ENCODE results near the gene OSBP. TPM values are rescaled to one million over a fixed set of nuclear protein-coding genes. Genes with fewer than 3 reads are reported as not detected.
"Not testable (repeated sequence)": the region's sequence is repeated elsewhere in the genome, so short reads cannot be mapped to it uniquely, and the experiment has no call there.

Gene OSBP
- total and polyA plus RNA-seq, 2 experiments from 2014 or later = 11.0 to 39.3 TPM

DNA sequence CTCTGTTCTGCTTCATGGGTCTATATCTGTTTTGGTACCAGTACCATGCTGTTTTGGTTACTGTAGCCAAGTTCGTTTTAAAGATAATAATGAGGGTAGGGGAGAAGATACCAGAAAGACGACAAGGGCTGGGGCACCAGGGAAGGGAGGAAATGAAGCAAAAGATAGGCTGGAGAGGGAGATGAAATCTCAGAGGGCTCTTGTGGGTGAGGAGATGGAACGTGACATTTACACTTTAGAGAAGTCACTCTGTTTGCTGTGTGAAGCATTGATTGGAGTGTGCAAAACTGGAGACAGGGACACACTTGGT is 70.8 kb downstream of the OSBP start (continued):
- TF ChIP-seq, protein P1, sequence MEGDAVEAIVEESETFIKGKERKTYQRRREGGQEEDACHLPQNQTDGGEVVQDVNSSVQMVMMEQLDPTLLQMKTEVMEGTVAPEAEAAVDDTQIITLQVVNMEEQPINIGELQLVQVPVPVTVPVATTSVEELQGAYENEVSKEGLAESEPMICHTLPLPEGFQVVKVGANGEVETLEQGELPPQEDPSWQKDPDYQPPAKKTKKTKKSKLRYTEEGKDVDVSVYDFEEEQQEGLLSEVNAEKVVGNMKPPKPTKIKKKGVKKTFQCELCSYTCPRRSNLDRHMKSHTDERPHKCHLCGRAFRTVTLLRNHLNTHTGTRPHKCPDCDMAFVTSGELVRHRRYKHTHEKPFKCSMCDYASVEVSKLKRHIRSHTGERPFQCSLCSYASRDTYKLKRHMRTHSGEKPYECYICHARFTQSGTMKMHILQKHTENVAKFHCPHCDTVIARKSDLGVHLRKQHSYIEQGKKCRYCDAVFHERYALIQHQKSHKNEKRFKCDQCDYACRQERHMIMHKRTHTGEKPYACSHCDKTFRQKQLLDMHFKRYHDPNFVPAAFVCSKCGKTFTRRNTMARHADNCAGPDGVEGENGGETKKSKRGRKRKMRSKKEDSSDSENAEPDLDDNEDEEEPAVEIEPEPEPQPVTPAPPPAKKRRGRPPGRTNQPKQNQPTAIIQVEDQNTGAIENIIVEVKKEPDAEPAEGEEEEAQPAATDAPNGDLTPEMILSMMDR (conservative IDR thresholded peaks at IDR 0.05; ENCODE audit: low read depth in 2 of 2) = no peak
- TF ChIP-seq STAT1 (IDR thresholded peaks at IDR 0.05; ENCODE audit: unreplicated experiment) (no peak), ZNF331 (CRISPR knock-in tag; IDR thresholded peaks at IDR 0.05; ENCODE audit: low read depth) (no peak), CREB1 (CRISPR knock-in tag; IDR thresholded peaks at IDR 0.05; ENCODE audit: low read depth) (no peak), ZNF114 (CRISPR knock-in tag; IDR thresholded peaks at IDR 0.05) (no peak), EZH2phosphoT487 (IDR thresholded peaks at IDR 0.05; ENCODE audit: unreplicated experiment) (no peak)
- TF ChIP-seq, protein P2, sequence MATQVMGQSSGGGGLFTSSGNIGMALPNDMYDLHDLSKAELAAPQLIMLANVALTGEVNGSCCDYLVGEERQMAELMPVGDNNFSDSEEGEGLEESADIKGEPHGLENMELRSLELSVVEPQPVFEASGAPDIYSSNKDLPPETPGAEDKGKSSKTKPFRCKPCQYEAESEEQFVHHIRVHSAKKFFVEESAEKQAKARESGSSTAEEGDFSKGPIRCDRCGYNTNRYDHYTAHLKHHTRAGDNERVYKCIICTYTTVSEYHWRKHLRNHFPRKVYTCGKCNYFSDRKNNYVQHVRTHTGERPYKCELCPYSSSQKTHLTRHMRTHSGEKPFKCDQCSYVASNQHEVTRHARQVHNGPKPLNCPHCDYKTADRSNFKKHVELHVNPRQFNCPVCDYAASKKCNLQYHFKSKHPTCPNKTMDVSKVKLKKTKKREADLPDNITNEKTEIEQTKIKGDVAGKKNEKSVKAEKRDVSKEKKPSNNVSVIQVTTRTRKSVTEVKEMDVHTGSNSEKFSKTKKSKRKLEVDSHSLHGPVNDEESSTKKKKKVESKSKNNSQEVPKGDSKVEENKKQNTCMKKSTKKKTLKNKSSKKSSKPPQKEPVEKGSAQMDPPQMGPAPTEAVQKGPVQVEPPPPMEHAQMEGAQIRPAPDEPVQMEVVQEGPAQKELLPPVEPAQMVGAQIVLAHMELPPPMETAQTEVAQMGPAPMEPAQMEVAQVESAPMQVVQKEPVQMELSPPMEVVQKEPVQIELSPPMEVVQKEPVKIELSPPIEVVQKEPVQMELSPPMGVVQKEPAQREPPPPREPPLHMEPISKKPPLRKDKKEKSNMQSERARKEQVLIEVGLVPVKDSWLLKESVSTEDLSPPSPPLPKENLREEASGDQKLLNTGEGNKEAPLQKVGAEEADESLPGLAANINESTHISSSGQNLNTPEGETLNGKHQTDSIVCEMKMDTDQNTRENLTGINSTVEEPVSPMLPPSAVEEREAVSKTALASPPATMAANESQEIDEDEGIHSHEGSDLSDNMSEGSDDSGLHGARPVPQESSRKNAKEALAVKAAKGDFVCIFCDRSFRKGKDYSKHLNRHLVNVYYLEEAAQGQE (IDR thresholded peaks at IDR 0.05; ENCODE audit: unreplicated experiment) = no peak

DNA sequence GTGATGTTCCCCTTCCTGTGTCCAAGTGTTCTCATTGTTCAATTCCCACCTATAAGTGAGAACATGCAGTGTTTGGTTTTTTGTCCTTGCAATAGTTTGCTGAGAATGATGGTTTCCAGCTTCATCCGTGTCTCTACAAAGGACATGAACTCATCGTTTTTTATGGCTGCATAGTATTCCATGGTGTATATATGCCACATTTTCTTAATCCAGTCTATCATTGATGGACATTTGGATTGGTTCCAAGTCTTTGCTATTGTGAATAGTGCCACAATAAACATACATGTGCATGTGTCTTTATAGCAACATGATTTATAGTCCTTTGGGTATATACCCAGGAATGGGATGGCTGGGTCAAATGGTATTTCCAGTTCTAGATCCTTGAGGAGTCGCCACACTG is 71.9 kb downstream of the OSBP start:
- not testable (repeated sequence) for H4K20me1 ChIP-seq (replicated peaks; ENCODE audit: insufficient read depth); H2AFZ ChIP-seq; H3K27me3 Mint-ChIP-seq (ENCODE audit: insufficient read depth, low read depth, poor library complexity); H3K27me3 ChIP-seq (ENCODE audit: insufficient read depth); H3K27ac Mint-ChIP-seq; H3K4me2 ChIP-seq; H3K79me2 ChIP-seq (replicated peaks; ENCODE audit: insufficient read depth); H3K36me3 ChIP-seq (ENCODE audit: insufficient read depth); H3K27ac ChIP-seq (ENCODE audit: low read depth); H3K4me1 ChIP-seq (ENCODE audit: insufficient read depth); ATAC-seq; H3K9me3 Mint-ChIP-seq; H3F3A ChIP-seq (replicated peaks; ENCODE audit: low read depth); DNase-seq (ENCODE audit: low spot score); H3K36me3 Mint-ChIP-seq (ENCODE audit: low read depth); H3K4me3 ChIP-seq; H3K4me3 Mint-ChIP-seq; H3K9me2 ChIP-seq (ENCODE audit: insufficient read depth)
- peaks cover 13% of the 10 kb centered on the region for H3K4me1 Mint-ChIP-seq

DNA sequence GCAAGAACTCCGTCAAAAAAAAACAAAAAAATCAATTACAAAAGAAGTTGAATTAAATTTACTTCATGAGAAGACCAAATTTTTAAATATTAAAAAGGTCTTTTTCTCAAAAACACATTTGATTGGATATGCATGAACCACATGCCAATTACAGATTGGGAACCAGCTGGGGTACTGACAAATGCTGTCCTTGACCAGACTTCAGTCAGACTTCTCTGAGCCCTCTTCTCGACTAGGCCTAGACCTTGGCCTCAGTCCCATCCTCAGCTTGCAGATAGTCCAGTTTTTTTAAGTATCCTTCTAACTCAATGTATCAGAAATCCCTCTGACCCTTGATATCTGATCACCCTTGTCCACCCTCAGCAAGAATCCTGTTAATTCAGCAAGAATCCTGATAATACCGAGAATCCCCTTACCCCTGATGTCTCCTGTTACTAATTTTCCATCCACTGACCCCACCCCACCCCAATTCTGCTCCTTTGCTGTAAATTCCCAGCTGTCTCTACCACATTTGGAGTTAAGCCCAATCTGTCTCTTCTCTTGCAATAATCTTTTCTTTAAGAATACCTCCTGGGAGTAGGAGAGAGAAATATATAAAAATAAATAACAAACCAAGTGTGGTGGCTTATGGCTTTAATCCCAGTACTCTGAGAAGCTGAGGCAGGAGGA is 73.3 kb downstream of the OSBP start:
- ATAC-seq = no peak
- Histone ChIP-seq H3K9me2 (ENCODE audit: insufficient read depth) (0 out of 2 replicates have a peak, but pooled peaks cover 4% of the 10 kb centered on the region), H3K4me3 (no peak overlapping the region), H3K4me1 (ENCODE audit: insufficient read depth) (peaks cover 5% of the 10 kb centered on the region; the same call in 1 of the 2 replicates), H3K36me3 (ENCODE audit: insufficient read depth) (no peaks in the 10 kb centered on the region), H3F3A (replicated peaks; ENCODE audit: low read depth) (no peaks in the 10 kb centered on the region), H3K27ac (ENCODE audit: low read depth) (no peak overlapping the region), H2AFZ (no peak overlapping the region), H3K4me2 (no peak overlapping the region), H3K27me3 (ENCODE audit: insufficient read depth) (no peaks in the 10 kb centered on the region), H4K20me1 (replicated peaks; ENCODE audit: insufficient read depth) (no peaks in the 10 kb centered on the region), H3K79me2 (replicated peaks; ENCODE audit: insufficient read depth) (no peaks in the 10 kb centered on the region)
- peaks cover 2% of the 10 kb centered on the region for H3K4me1 Mint-ChIP-seq
- no peak for DNase-seq (ENCODE audit: low spot score)
- no peaks in the 10 kb centered on the region for H3K36me3 Mint-ChIP-seq (ENCODE audit: low read depth)
- no peaks in the 10 kb centered on the region for H3K9me3 Mint-ChIP-seq
- H3K27ac Mint-ChIP-seq = 0 out of 2 replicates have a peak overlapping the region, but pooled peaks have one; percentile 39
- no peaks in the 10 kb centered on the region for H3K27me3 Mint-ChIP-seq (ENCODE audit: insufficient read depth, low read depth, poor library complexity)
- no peak overlapping the region for H3K4me3 Mint-ChIP-seq
- TF ChIP-seq NANOG (IDR thresholded peaks at IDR 0.05; ENCODE audit: borderline replicate concordance) (no peak), EZH2 (IDR thresholded peaks at IDR 0.05; ENCODE audit: low read depth, unreplicated experiment) (no peak), CREB1 (CRISPR knock-in tag; IDR thresholded peaks at IDR 0.05; ENCODE audit: low read depth) (no peak)
- TF ChIP-seq, protein P1 (conservative IDR thresholded peaks at IDR 0.05; ENCODE audit: low read depth in 2 of 2) = no peak
